ENCODE results near the gene PKIG. TPM values are rescaled to one million over a fixed set of nuclear protein-coding genes. Genes with fewer than 3 reads are reported as not detected.
A peak's percentile ranks its signal among the peaks of the same experiment; 100 is the strongest.
"Not testable (repeated sequence)": the region's sequence is repeated elsewhere in the genome, so short reads cannot be mapped to it uniquely, and the experiment has no call there.

The PKIG gene
- total and polyA plus RNA-seq, 12 donors, result 43.9 to 225 (median 111) TPM

DNA sequence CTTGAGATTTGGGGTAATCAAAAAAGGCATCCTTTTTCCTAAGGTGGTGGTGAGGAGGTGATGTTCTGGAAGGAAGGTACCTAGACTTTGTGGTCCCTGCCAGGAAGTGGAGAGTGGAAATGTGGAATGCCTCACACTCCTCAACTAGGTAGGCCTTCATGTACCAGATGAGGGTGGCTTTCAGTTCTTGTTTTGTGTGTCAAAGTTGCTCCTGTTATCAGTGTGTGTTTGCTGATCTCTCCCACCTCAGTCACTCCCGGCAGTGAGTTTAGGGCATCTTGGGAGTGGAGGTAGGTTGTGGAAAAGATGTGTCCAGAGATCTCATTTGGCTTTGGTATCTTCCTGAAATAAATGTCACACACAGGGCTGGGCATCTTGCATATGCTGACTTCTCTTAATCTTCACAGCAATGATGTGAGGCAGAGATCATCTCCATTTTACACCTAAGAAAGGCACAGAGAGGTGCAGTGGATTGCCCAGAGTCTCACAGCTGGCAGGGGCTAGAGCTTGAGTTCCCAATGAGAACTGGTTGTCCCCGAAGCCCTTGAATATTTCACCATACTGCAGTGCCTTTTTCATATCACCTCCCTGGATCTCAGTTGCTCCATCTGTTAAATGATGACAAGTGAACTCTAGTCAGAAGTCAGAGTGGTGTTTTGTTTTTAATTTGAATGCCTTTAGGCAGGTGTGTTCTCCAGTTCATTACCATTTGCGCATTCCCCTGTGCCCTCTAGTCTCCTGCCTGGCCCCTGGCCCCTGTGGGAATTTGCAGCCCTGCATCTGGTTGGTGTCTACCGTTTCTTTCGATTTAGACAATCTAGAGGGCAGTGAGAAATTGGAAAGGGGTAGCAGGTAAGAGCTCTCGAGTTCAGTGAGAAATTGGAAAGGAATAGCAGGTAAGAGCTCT lies 2.9 kb downstream of the PKIG start:
- 81 to 90% (median 85%) methylated on average over 6 of the region's 6 CpGs for WGBS, 4 donors
- Histone ChIP-seq H3K27ac (no peak overlapping the region), H3K36me3 (replicated peaks in 1 of 2) (peaks cover 0 to 3% of the 10 kb centered on the region in 2 donors), H3K27me3 (no peaks in the 10 kb centered on the region), H3K4me3 (peak overlapping the region in 1 of 4 donors; percentile 50), H3K4me1 (replicated peaks in 1 of 2) (peaks cover 32 to 52% of the 10 kb centered on the region in 2 donors), H3K9me3 (replicated peaks in 1 of 3) (no peaks in the 10 kb centered on the region)
- intact Hi-C loops (cut with DNase I), result no loop called here
- no peak for DNase-seq
- TF ChIP-seq, protein P1, sequence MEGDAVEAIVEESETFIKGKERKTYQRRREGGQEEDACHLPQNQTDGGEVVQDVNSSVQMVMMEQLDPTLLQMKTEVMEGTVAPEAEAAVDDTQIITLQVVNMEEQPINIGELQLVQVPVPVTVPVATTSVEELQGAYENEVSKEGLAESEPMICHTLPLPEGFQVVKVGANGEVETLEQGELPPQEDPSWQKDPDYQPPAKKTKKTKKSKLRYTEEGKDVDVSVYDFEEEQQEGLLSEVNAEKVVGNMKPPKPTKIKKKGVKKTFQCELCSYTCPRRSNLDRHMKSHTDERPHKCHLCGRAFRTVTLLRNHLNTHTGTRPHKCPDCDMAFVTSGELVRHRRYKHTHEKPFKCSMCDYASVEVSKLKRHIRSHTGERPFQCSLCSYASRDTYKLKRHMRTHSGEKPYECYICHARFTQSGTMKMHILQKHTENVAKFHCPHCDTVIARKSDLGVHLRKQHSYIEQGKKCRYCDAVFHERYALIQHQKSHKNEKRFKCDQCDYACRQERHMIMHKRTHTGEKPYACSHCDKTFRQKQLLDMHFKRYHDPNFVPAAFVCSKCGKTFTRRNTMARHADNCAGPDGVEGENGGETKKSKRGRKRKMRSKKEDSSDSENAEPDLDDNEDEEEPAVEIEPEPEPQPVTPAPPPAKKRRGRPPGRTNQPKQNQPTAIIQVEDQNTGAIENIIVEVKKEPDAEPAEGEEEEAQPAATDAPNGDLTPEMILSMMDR (IDR thresholded peaks at IDR 0.05), result no peak
- TF ChIP-seq POLR2A (IDR thresholded peaks at IDR 0.05), result no peak

DNA sequence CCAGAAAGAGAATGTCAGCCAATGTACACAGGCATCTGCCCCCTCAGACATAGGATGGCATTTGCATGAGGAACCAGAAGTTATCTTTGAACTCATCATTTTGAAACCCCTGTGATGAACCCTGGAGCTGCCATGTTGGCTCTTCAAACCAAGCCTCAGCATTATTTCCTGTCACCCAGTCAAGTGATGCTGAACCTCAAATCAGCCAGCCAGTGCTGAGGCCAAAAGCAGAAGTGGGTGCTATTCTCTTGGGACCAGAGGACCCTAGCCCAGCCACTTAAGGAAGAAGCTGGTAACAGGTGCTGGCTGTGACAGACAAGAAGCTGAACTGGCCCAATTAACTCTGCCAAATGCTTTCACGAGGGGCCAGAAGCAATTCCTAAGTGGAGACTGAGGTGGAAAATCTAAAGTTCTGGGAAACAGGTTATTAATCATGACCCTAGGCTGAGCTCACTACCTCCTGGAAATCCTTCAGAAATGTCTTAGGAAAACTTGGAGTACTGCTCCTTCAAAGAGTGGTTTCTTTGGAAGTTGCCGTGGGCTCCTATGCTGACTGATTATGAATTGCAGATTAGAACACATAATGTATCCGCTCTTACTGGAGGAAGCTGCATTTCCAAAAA lies 4.0 kb downstream of the PKIG start:
- Histone ChIP-seq H3K27me3 (no peaks in the 10 kb centered on the region), H3K27ac (peak overlapping the region in 2 of 5 donors; percentile 0 to 19), H3K4me3 (no peak overlapping the region), H3K36me3 (replicated peaks in 1 of 2) (peaks cover 0 to 13% of the 10 kb centered on the region in 2 donors), H3K9me3 (replicated peaks in 1 of 3) (no peaks in the 10 kb centered on the region), H3K4me1 (replicated peaks in 1 of 2) (peaks cover 21 to 41% of the 10 kb centered on the region in 2 donors)
- DNase-seq, result no peak
- intact Hi-C loops (cut with DNase I), result no loop called here
- 73 to 79% (median 77%) methylated on average over 3 of the region's 3 CpGs for WGBS, 4 donors
- TF ChIP-seq POLR2A (IDR thresholded peaks at IDR 0.05), result no peak
- TF ChIP-seq, protein P1 (IDR thresholded peaks at IDR 0.05), result no peak

DNA sequence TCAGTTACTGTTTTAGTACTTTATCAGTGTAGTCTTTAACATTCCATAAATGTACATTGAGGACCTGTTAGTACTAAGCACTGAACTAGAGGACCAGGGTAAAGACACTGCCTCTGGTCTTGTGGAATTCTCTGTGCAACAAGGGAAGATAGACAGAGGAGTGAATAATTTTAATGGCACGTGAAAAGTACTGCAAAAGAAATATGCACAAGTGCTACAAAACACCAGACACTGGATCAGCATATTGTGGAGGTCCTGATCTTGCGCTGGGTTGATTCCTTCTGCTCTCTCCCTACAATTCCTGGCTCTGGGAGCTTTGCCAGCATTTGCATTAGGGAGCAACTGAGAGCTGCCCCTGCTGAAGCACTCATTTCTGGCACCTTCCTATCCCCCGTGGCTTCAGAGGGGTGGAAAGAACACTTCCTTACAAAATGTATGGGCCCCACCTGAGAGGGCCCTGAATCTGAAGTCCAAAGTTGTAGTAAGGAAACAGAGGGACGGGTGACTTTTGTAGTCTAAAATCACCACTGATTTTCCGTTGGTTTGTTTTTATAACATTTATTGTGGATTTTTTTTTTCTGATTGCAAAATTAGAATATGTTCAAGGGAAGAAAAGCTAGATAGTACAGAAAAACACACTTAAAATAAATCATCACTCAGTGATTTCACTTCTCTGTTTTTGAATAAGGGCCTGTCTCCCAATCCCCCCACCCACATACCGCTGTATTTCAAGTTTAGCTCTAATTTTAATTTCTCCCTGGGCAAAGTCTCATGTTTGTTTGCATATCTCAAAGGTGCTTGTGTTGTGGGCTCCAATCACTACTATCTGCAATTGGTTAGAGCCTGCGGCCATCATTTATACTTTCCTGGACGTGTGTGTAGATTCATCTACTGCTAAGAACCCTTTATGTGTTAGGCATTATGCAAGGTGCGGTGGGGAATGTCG lies 4.9 kb downstream of the PKIG start:
- Histone ChIP-seq H3K36me3 (replicated peaks in 1 of 2) (peaks cover 0 to 13% of the 10 kb centered on the region in 2 donors), H3K4me1 (replicated peaks in 1 of 2) (peaks cover 13 to 32% of the 10 kb centered on the region in 2 donors), H3K27me3 (no peaks in the 10 kb centered on the region), H3K4me3 (no peak overlapping the region), H3K9me3 (replicated peaks in 1 of 3) (no peaks in the 10 kb centered on the region), H3K27ac (peak overlapping the region in 2 of 5 donors; percentile 0 to 19)
- no peak for TF ChIP-seq POLR2A (IDR thresholded peaks at IDR 0.05)
- TF ChIP-seq, protein P1 (IDR thresholded peaks at IDR 0.05), result no peak
- DNase-seq, result peak in 1 of 7 donors; percentile 49
- WGBS, 4 donors, result 65 to 80% (median 74%) methylated on average over 10 of the region's 10 CpGs
- intact Hi-C loops (cut with DNase I), result no loop called here

DNA sequence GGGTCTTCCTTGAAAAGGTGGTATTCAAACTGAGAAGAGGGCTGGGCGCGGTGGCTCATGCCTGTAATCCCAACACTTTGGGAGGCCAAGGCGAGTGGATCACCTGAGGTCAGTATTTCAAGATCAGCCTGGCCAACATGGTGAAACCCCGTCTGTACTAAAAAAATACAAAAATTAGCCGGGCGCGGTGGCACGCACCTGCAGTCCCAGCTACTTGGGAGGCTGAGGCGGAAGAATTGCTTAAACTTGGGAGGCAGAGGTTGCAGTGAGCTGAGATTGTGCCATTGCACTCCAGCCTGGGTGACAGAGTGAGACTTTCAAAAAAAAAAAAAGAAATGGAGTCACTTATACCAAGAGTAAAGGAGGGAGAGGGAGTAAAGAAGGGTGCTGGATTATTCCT lies 5.9 kb downstream of the PKIG start:
- H3K4me3 ChIP-seq; intact Hi-C loops (cut with DNase I); DNase-seq; H3K9me3 ChIP-seq (replicated peaks in 1 of 3); H3K27ac ChIP-seq; H3K27me3 ChIP-seq: not testable (repeated sequence)
- peaks cover 0 to 16% of the 10 kb centered on the region in 2 donors for H3K36me3 ChIP-seq (replicated peaks in 1 of 2)
- 94 to 98% (median 96%) methylated on average over 9 of the region's 9 CpGs for WGBS, 4 donors
- H3K4me1 ChIP-seq (replicated peaks in 1 of 2), result peaks cover 3 to 22% of the 10 kb centered on the region in 2 donors

All from adrenal gland (tissue), 12 donors.